Panc1 (cell line): ENCODE measurements around the gene SH3D19. TPM values are rescaled to one million over a fixed set of nuclear protein-coding genes. Genes with fewer than 3 reads are reported as not detected.

ENCODE experiments used
- ATAC-seq: fragments of 200-7000 bp; cut with Tn5 transposase; 2 replicates; pipeline ENCODE4 v1.9.1; 2020; ENCODE audit warnings: mild to moderate bottlenecking, moderate library complexity
- BruUV-seq: library from RNA; stranded (reverse); fragments of 400-500 nt; replicated peaks from 2 replicates; lab custom pipeline; 2021; lab: Mats Ljungman, UMichigan
- CTCF ChIA-PET: fragments of 300-600 bp; sonication (Branson Sonifier 250); formaldehyde crosslinking; loops from one replicate; lab custom pipeline; 2022; ENCODE audit warnings: antibody characterized with exemption; lab: Charles Lee
- POLR2A ChIA-PET: fragments of 300-600 bp; sonication (Branson Sonifier 250); formaldehyde crosslinking; loops from one replicate; lab custom pipeline; 2022; ENCODE audit warnings: antibody characterized with exemption; lab: Charles Lee
- DNase-seq: peaks from one replicate; pipeline ENCODE4 v3.0.0-alpha.2; 2010; ENCODE audit warnings: low read depth, low spot score
- H3K27ac ChIP-seq: 2 replicates; pipeline ENCODE4 v1.5.1; 2011; ENCODE audit warnings: mild to moderate bottlenecking, low read length, inconsistent platforms
- H3K27me3 ChIP-seq: fragments of 200-500 bp; sonication (Bioruptor generic); 2 replicates; pipeline ENCODE4 v1.6.0; 2014; ENCODE audit warnings: low read length, inconsistent platforms; ENCODE audit not compliant: control insufficient read depth, insufficient read depth
- H3K36me3 ChIP-seq: fragments of 200-500 bp; sonication (Bioruptor generic); 2 replicates; pipeline ENCODE4 v1.5.1; 2014; ENCODE audit warnings: inconsistent platforms, mild to moderate bottlenecking, low read length, moderate library complexity; ENCODE audit not compliant: control insufficient read depth, insufficient read depth
- H3K4me1 ChIP-seq: 2 replicates; pipeline ENCODE4 v1.5.1; 2011; ENCODE audit warnings: inconsistent platforms, mild to moderate bottlenecking, low read length, moderate library complexity; ENCODE audit not compliant: control insufficient read depth, insufficient read depth
- H3K4me3 ChIP-seq, 2 experiments: 2 replicates each; pipeline ENCODE4 v1.5.1; 2011 to 2012; ENCODE audit warnings: low read depth in 2 of 2, low read length in 2 of 2, mild to moderate bottlenecking in 2 of 2, inconsistent platforms in 1 of 2, moderate library complexity in 1 of 2
- H3K9me3 ChIP-seq: fragments of 200-500 bp; sonication (Bioruptor generic); 2 replicates; pipeline ENCODE4 v1.5.1; 2014; ENCODE audit warnings: low read depth, mild to moderate bottlenecking, inconsistent platforms, low read length, moderate library complexity; ENCODE audit not compliant: control insufficient read depth, insufficient read depth
- POLR2AphosphoS5 ChIP-seq: IDR thresholded peaks from 2 replicates; pipeline ENCODE4 v1.6.1; 2012; ENCODE audit warnings: mild to moderate bottlenecking, low read depth, low read length, moderate library complexity
- REST ChIP-seq, 2 experiments: IDR thresholded peaks; 2 replicates each; pipeline ENCODE4 v1.6.1; 2011 to 2012; ENCODE audit warnings: low read depth in 2 of 2, control low read depth in 1 of 2, low read length in 1 of 2, mild to moderate bottlenecking in 1 of 2, moderate library complexity in 1 of 2; ENCODE audit not compliant: insufficient read depth in 1 of 2
- SIN3A ChIP-seq: IDR thresholded peaks from 2 replicates; pipeline ENCODE4 v1.6.1; 2012; ENCODE audit warnings: low read depth, mild to moderate bottlenecking, low read length, moderate library complexity, borderline replicate concordance; ENCODE audit not compliant: insufficient read depth
- TCF7L2 ChIP-seq: IDR thresholded peaks from 2 replicates; pipeline ENCODE4 v1.6.1; 2011; ENCODE audit warnings: mild to moderate bottlenecking, low read depth, low read length, inconsistent platforms
- in situ Hi-C: cut with HindIII; loops from 2 replicates; pipeline ENCODE4 v1.10.0; 2016; ENCODE audit warnings: low sequenced_read_pairs, low pct_unique_long_range_greater_than_20kb
- intact Hi-C: fragments of 100-400 bp; cut with micrococcal nuclease; formaldehyde crosslinking; loops from one replicate; pipeline ENCODE4 v1.10.0; 2022; ENCODE audit not compliant: unreplicated experiment
- total RNA-seq: library from RNA; stranded (reverse); gene quantifications from one replicate; pipeline ENCODE4 v1.2.1, GENCODE V29; 2021; ENCODE audit not compliant: unreplicated experiment
- TF ChIP-seq, protein P1 (sequence below): fragments of 450-650 bp; IDR thresholded peaks from 2 replicates; pipeline ENCODE4 v1.5.1; 2017; ENCODE audit warnings: mild to moderate bottlenecking

Gene SH3D19
- total RNA-seq, 1 experiment from 2014 or later: 19.8 TPM

- H3K36me3 ChIP-seq: no peaks in the 10 kb centered on the region
- ChIA-PET POLR2A (no interaction called here), CTCF (no interaction called here)
- DNase-seq (no peak), ATAC-seq (no peak)
- H3K9me3 ChIP-seq: no peaks in the 10 kb centered on the region
- H3K27ac ChIP-seq: no peak overlapping the region
- in situ Hi-C loops (no loop called here), intact Hi-C loops (no loop called here)
- H3K4me1 ChIP-seq: no peaks in the 10 kb centered on the region
- H3K4me3 ChIP-seq: no peak overlapping the region
- no TSS peak for BruUV-seq
- TF ChIP-seq, protein P1, sequence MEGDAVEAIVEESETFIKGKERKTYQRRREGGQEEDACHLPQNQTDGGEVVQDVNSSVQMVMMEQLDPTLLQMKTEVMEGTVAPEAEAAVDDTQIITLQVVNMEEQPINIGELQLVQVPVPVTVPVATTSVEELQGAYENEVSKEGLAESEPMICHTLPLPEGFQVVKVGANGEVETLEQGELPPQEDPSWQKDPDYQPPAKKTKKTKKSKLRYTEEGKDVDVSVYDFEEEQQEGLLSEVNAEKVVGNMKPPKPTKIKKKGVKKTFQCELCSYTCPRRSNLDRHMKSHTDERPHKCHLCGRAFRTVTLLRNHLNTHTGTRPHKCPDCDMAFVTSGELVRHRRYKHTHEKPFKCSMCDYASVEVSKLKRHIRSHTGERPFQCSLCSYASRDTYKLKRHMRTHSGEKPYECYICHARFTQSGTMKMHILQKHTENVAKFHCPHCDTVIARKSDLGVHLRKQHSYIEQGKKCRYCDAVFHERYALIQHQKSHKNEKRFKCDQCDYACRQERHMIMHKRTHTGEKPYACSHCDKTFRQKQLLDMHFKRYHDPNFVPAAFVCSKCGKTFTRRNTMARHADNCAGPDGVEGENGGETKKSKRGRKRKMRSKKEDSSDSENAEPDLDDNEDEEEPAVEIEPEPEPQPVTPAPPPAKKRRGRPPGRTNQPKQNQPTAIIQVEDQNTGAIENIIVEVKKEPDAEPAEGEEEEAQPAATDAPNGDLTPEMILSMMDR: no peak
- no peaks in the 10 kb centered on the region for H3K27me3 ChIP-seq
These were observed 15.5 kb upstream of the SH3D19 start for GRCh38 chr4:151340751-151341385.

- no TSS peak for BruUV-seq
- H3K27ac ChIP-seq: no peak overlapping the region
- CTCF ChIA-PET: no interaction called here
- H3K4me3 ChIP-seq: no peak overlapping the region
- TF ChIP-seq POLR2AphosphoS5 (no peak), REST (IDR thresholded peaks at IDR 0.05; ENCODE audit: insufficient read depth in 1 of 2, low read depth in 2 of 2, low read length in 1 of 2) (no peak), SIN3A (no peak), TCF7L2 (no peak)
- TF ChIP-seq, protein P1: no peak
- ATAC-seq (no peak), DNase-seq (no peak)
- in situ Hi-C loops (no loop called here), intact Hi-C loops (no loop called here)
- H3K36me3 ChIP-seq: no peaks in the 10 kb centered on the region
- POLR2A ChIA-PET: no interaction called here
- no peaks in the 10 kb centered on the region for H3K9me3 ChIP-seq
- H3K4me1 ChIP-seq: no peaks in the 10 kb centered on the region
- no peaks in the 10 kb centered on the region for H3K27me3 ChIP-seq
These were observed 14.1 kb upstream of the SH3D19 start for GRCh38 chr4:151339467-151339866.
